ENCODE results near the gene NPM1. TPM values are rescaled to one million over a fixed set of nuclear protein-coding genes. Genes with fewer than 3 reads are reported as not detected.
"Not testable (repeated sequence)": the region's sequence is repeated elsewhere in the genome, so short reads cannot be mapped to it uniquely, and the experiment has no call there.

Gene NPM1
- total and polyA plus RNA-seq, 12 donors, result 376 to 1,874 (median 682) TPM

GRCh38 chr5:171390883-171391677, 3.4 kb downstream of the NPM1 start:
- 64 to 80% (median 77%) methylated on average over 8 of the region's 8 CpGs for WGBS, 4 donors
- no peaks in the 10 kb centered on the region for H3K27me3 ChIP-seq
- H3K4me3 ChIP-seq, result no peak overlapping the region
- H3K36me3 ChIP-seq (replicated peaks in 1 of 2), result peaks cover 0 to 51% of the 10 kb centered on the region in 2 donors
- no peak for TF ChIP-seq CTCF (IDR thresholded peaks at IDR 0.05)
- TF ChIP-seq POLR2A (IDR thresholded peaks at IDR 0.05), result no peak
- no peaks in the 10 kb centered on the region for H3K9me3 ChIP-seq (replicated peaks in 1 of 3)
- H3K27ac ChIP-seq, result no peak overlapping the region
- peaks cover 16 to 35% of the 10 kb centered on the region in 2 donors for H3K4me1 ChIP-seq (replicated peaks in 1 of 2)
- intact Hi-C loops (cut with DNase I), result no loop called here
- no peak for DNase-seq

GRCh38 chr5:171391996-171392577, 4.4 kb downstream of the NPM1 start:
- no peak overlapping the region for H3K4me3 ChIP-seq
- H3K27ac ChIP-seq, result no peak overlapping the region
- no peaks in the 10 kb centered on the region for H3K9me3 ChIP-seq (replicated peaks in 1 of 3)
- TF ChIP-seq CTCF (IDR thresholded peaks at IDR 0.05), result no peak
- TF ChIP-seq POLR2A (IDR thresholded peaks at IDR 0.05), result no peak
- no peak for DNase-seq
- peaks cover 16 to 35% of the 10 kb centered on the region in 2 donors for H3K4me1 ChIP-seq (replicated peaks in 1 of 2)
- peaks cover 0 to 62% of the 10 kb centered on the region in 2 donors for H3K36me3 ChIP-seq (replicated peaks in 1 of 2)
- 83 to 89% (median 86%) methylated on average over 13 to 14 of the region's 14 CpGs for WGBS, 4 donors
- no peaks in the 10 kb centered on the region for H3K27me3 ChIP-seq
- intact Hi-C loops (cut with DNase I), result no loop called here

- no peaks in the 10 kb centered on the region for H3K27me3 ChIP-seq
- no peak for DNase-seq
- intact Hi-C loops (cut with DNase I), result no loop called here
- no peak overlapping the region for H3K4me3 ChIP-seq
- WGBS, 4 donors, result 92 to 95% (median 93%) methylated on average over 4 of the region's 4 CpGs
- H3K36me3 ChIP-seq (replicated peaks in 1 of 2), result peaks cover 0 to 67% of the 10 kb centered on the region in 2 donors
- peaks cover 16 to 35% of the 10 kb centered on the region in 2 donors for H3K4me1 ChIP-seq (replicated peaks in 1 of 2)
- TF ChIP-seq CTCF (IDR thresholded peaks at IDR 0.05), result no peak
- no peak overlapping the region for H3K27ac ChIP-seq
- H3K9me3 ChIP-seq (replicated peaks in 1 of 3), result no peaks in the 10 kb centered on the region
These were observed 5.0 kb downstream of the NPM1 start for GRCh38 chr5:171392585-171393159.

- 95 to 96% (median 95%) methylated on average over 7 of the region's 7 CpGs for WGBS, 4 donors
- no peak for DNase-seq
- Histone ChIP-seq H3K4me3 (no peak overlapping the region), H3K4me1 (replicated peaks in 1 of 2) (peaks cover under 1 to 24% of the 10 kb centered on the region in 2 donors), H3K9me3 (replicated peaks in 1 of 3) (no peaks in the 10 kb centered on the region), H3K27ac (no peak overlapping the region), H3K36me3 (replicated peaks in 1 of 2) (peaks cover 0 to 87% of the 10 kb centered on the region in 2 donors), H3K27me3 (no peaks in the 10 kb centered on the region)
- intact Hi-C loops (cut with DNase I), result no loop called here
- TF ChIP-seq CTCF (IDR thresholded peaks at IDR 0.05), result no peak
- no peak for TF ChIP-seq POLR2A (IDR thresholded peaks at IDR 0.05)
These were observed 7.4 kb downstream of the NPM1 start for GRCh38 chr5:171395042-171395441.

GRCh38 chr5:171396583-171396982, 8.9 kb downstream of the NPM1 start:
- WGBS, 4 donors, result 88 to 97% (median 91%) methylated on average over 11 of the region's 11 CpGs
- H3K4me3 ChIP-seq; H3K4me1 ChIP-seq (replicated peaks in 1 of 2); H3K27me3 ChIP-seq; H3K27ac ChIP-seq; DNase-seq; H3K9me3 ChIP-seq (replicated peaks in 1 of 3); intact Hi-C loops (cut with DNase I): not testable (repeated sequence)
- H3K36me3 ChIP-seq (replicated peaks in 1 of 2), result peaks cover 0 to 96% of the 10 kb centered on the region in 2 donors
